Chondrocyte (in vitro differentiated cells): ENCODE results near the gene PRR5. TPM values are rescaled to one million over a fixed set of nuclear protein-coding genes. Genes with fewer than 3 reads are reported as not detected.

Experiments
- DNase-seq: peaks from one replicate; pipeline ENCODE4 v3.0.0; 2021; ENCODE audit warnings: mixed read lengths, low spot score
- H3K27ac Mint-ChIP-seq: one replicate; pipeline ENCODE4 v1.8.0; 2021; ENCODE audit warnings: mild to moderate bottlenecking, moderate library complexity, mixed read lengths; ENCODE audit not compliant: unreplicated experiment
- H3K27me3 Mint-ChIP-seq: 2 replicates; pipeline ENCODE4 v1.8.0; 2021; ENCODE audit warnings: low read depth, mixed read lengths
- H3K36me3 Mint-ChIP-seq: 2 replicates; pipeline ENCODE4 v1.8.0; 2021; ENCODE audit warnings: low read depth, mixed read lengths
- H3K4me1 Mint-ChIP-seq: 2 replicates; pipeline ENCODE4 v1.8.0; 2021; ENCODE audit warnings: low read depth, mild to moderate bottlenecking, mixed read lengths
- H3K4me3 Mint-ChIP-seq: one replicate; pipeline ENCODE4 v1.8.0; 2021; ENCODE audit warnings: mild to moderate bottlenecking, moderate library complexity, mixed read lengths; ENCODE audit not compliant: unreplicated experiment
- H3K9me3 Mint-ChIP-seq: 2 replicates; pipeline ENCODE4 v1.8.0; 2021; ENCODE audit warnings: low read depth, mixed read lengths
- total RNA-seq: library from RNA; stranded (reverse); gene quantifications from 3 replicates; pipeline ENCODE4 v1.2.1, GENCODE V29; 2021
- TF ChIP-seq, protein P1 (sequence below): fragments of 200-600 bp; sonication (generic); IDR thresholded peaks from 2 replicates; pipeline ENCODE4 v1.5.0; 2021; ENCODE audit warnings: antibody characterized with exemption, mild to moderate bottlenecking, moderate library complexity

Gene PRR5
- total RNA-seq, 1 donor from 2014 or later = 15.1 TPM

DNA sequence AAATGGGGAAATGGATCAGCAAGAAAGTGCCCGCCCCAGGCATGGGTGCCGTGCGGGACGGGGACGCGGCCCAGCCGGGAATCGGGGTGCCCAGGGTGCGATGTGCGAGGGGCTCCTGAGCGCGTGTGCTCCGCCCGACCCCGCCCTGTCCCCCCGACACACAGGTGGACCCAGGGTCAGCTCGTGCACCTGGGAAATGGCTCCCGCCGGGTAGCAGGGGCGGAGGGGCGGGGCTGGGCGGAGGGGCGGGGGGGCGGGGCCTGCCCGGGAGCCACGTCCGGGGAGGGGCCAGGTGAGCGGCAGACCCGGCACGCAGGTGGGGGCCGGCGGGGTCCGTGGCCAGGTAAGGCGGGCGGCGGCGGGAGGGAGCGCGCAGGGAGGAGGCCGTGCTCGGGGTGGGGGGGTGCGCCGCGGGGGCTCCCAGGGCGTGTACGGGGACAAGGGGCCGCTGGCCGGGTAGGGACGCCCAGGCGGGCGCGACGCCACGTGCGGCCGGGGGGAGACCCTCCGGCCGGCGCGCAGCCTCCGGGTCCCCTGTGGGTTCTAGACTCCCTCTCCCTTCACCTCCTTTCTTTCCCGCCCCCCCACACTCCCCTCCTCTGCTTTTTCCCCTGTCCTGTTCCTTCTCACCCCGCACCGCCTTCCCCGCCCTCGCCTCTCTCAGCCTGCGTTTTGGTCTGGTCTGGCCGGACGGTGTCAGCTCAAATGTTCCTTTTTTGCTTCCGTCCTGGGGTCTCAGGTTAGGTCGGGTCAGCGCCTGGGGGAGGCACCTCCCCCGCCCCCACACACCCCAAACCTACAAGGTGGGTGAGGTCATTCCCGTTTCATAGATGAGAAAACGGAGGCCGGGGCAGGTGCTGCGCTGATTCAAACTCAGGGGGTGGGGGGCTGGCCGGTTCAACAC lies 50.5 kb downstream of the PRR5 start, which contains the start of gene ARHGAP8:
TSS of gene ARHGAP8 (plus strand) at position 291 of the 904 bp plus-strand sequence. CDS start 33,953 bp downstream, outside the sequence.
- peaks cover 39% of the 10 kb centered on the region for H3K27me3 Mint-ChIP-seq
- no peak within 1 kb of the TSS for H3K4me3 Mint-ChIP-seq
- DNase-seq = no peak
- H3K9me3 Mint-ChIP-seq = peaks cover 7% of the 10 kb centered on the region
- H3K27ac Mint-ChIP-seq = no peak within 1 kb of the TSS
- H3K36me3 Mint-ChIP-seq = peaks cover 2% of the 10 kb centered on the region
- TF ChIP-seq, protein P1, sequence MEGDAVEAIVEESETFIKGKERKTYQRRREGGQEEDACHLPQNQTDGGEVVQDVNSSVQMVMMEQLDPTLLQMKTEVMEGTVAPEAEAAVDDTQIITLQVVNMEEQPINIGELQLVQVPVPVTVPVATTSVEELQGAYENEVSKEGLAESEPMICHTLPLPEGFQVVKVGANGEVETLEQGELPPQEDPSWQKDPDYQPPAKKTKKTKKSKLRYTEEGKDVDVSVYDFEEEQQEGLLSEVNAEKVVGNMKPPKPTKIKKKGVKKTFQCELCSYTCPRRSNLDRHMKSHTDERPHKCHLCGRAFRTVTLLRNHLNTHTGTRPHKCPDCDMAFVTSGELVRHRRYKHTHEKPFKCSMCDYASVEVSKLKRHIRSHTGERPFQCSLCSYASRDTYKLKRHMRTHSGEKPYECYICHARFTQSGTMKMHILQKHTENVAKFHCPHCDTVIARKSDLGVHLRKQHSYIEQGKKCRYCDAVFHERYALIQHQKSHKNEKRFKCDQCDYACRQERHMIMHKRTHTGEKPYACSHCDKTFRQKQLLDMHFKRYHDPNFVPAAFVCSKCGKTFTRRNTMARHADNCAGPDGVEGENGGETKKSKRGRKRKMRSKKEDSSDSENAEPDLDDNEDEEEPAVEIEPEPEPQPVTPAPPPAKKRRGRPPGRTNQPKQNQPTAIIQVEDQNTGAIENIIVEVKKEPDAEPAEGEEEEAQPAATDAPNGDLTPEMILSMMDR = no peak
- H3K4me1 Mint-ChIP-seq = peaks cover 8% of the 10 kb centered on the region

DNA sequence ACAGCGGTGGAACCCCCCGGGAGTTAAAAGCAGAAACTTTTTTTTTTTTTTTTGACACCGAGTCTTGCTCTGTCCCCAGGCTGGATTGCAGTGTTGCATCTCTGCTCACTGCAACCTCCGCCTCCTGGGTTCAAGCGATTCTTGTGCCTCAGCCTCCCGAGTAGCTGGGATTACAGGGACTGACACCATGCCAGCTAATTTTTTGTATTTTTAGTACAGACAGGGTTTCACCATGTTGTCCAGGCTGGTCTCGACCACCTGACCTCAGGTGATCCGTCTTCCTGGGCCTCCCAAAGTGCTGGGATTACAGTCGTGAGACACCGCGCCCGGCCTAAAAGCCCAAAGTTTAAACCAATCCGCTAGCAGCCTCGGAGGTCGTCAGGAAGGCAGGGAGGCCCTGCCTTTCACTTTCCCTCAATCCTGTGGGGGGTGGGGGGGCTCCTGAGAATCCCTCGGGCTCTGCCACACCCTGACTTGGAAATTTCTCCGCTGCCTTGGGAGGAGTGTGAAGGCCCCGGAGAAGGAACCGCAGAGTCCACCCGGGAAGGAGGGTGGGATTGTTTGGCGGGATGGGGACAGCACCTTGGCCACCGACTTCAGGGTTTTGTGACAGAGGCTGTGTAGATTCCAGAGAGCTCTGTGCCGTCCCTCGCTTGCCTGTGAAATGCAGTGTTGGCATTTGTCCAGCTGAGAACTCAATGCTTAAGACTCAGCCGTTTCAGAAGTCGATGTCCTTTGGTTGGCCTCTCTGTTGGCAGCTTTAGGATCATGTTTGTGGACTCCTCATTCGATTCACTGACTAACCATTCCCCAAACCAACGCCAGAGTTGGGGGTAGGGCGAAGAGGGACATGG lies 51.4 kb downstream of the PRR5 start:
- Mint-ChIP-seq H3K4me3 (no peak overlapping the region), H3K27me3 (peaks cover 41% of the 10 kb centered on the region), H3K9me3 (peaks cover 7% of the 10 kb centered on the region), H3K27ac (peak overlapping the region; percentile 2), H3K4me1 (peaks cover 13% of the 10 kb centered on the region), H3K36me3 (peaks cover 2% of the 10 kb centered on the region)
- TF ChIP-seq, protein P1 = no peak
- DNase-seq = peak; percentile 13

DNA sequence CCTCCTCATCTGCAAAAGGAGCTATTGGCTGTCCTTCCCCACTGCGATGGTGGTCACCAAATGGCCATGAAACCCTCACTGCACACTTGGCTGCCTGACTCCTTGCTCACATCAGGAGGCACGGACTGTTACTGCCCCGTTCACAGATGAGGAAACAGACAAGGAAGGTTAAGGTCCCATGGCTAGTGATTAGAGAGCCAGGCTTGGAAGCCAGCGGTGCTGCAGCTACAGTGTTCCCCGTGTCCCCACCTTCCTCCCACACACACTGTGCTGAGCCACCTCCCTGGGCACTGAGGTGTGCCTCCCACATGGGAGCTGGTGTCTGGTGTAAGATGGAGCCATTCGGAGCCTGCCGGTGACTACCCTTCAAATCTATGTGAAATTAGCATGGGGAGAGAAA lies 53.0 kb downstream of the PRR5 start:
- Mint-ChIP-seq H3K4me3 (no peak overlapping the region), H3K27ac (no peak overlapping the region), H3K9me3 (peaks cover 7% of the 10 kb centered on the region), H3K4me1 (peaks cover 18% of the 10 kb centered on the region), H3K27me3 (peaks cover 50% of the 10 kb centered on the region), H3K36me3 (peaks cover 2% of the 10 kb centered on the region)
- no peak for DNase-seq
- TF ChIP-seq, protein P1 = no peak

DNA sequence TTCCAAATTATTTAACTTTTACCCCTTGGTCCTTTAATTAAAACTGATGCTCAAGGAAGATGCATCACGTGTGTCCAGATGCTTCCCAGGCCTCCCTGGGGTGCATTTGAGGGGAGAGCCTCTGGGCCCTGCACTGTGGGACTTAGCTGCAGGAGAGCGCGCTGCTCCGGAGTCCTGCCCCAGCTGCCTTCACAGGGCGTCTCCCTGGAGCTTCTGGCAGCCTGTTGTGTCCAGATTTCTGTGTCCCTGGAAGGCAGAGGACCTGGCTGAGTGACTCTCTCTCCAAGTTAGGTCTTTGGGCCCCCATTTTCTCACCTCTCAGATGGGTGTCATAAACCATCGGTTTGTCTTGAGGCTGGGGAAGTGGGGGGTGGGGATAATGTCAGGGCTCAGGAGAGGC lies 53.4 kb downstream of the PRR5 start:
- H3K9me3 Mint-ChIP-seq = peaks cover 6% of the 10 kb centered on the region
- H3K4me3 Mint-ChIP-seq = no peak overlapping the region
- peaks cover 18% of the 10 kb centered on the region for H3K4me1 Mint-ChIP-seq
- no peak overlapping the region for H3K27ac Mint-ChIP-seq
- TF ChIP-seq, protein P1 = no peak
- peaks cover 2% of the 10 kb centered on the region for H3K36me3 Mint-ChIP-seq
- peaks cover 47% of the 10 kb centered on the region for H3K27me3 Mint-ChIP-seq
- no peak for DNase-seq

DNA sequence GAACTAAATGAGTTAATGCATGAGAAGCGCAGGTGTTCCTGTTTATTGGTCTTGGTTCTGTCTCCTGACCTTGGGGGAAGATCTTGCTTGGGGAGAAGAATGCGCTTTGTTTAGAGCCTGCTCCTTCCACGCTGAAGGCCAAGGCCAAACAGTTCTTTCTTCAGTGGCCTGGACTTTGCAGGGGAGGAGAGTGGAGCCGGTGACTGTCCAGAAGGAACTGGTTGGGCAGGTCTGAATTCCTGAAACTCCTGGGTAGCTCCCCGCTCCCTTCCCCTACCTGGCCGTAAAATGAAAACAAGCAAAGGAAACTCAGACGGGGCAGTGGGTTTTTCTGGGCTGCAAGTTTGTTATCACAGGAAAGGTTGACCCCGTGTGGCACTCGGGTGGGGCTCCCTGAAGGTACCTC lies 54.0 kb downstream of the PRR5 start:
- peaks cover 45% of the 10 kb centered on the region for H3K27me3 Mint-ChIP-seq
- peaks cover 2% of the 10 kb centered on the region for H3K36me3 Mint-ChIP-seq
- TF ChIP-seq, protein P1 = no peak
- no peak overlapping the region for H3K4me3 Mint-ChIP-seq
- no peak overlapping the region for H3K27ac Mint-ChIP-seq
- DNase-seq = peak; percentile 8
- H3K9me3 Mint-ChIP-seq = peaks cover 3% of the 10 kb centered on the region
- H3K4me1 Mint-ChIP-seq = peaks cover 18% of the 10 kb centered on the region
